Sigmoid colon (tissue), 7 donors: ENCODE results near the gene RSPRY1. TPM values are rescaled to one million over a fixed set of nuclear protein-coding genes. Genes with fewer than 3 reads are reported as not detected.

Experiments
- DNase-seq: peaks from one replicate; pipeline ENCODE4 v3.0.0-alpha.2; 2019
- H3K27ac ChIP-seq, 4 donors: fragments of 200-600 bp; sonication (generic); one replicate each; pipeline ENCODE4 v1.5.1; 2016 to 2019; ENCODE audit warnings: mild to moderate bottlenecking in 1 of 4
- H3K27me3 ChIP-seq, 3 donors: fragments of 200-600 bp; sonication (generic); one replicate each; pipeline ENCODE4 v1.5.1; 2019; ENCODE audit warnings: mild to moderate bottlenecking in 1 of 3
- H3K36me3 ChIP-seq, 4 donors: fragments of 200-600 bp; sonication (generic); one replicate each; pipeline ENCODE4 v1.5.1; 2016 to 2019
- H3K4me1 ChIP-seq, 4 donors: fragments of 200-600 bp; sonication (generic); one replicate each; pipeline ENCODE4 v1.5.1; 2017 to 2019
- H3K4me3 ChIP-seq, 4 donors: fragments of 200-600 bp; sonication (generic); one replicate each; pipeline ENCODE4 v1.5.1; 2017 to 2019; ENCODE audit warnings: mild to moderate bottlenecking in 2 of 4, moderate library complexity in 1 of 4
- H3K9me3 ChIP-seq, 4 donors: fragments of 200-600 bp in 3 of 4; sonication (generic) in 3 of 4; one replicate each; pipeline versions ENCODE4 v1.5.1 to v1.6.1; 2013 to 2019
- EP300 ChIP-seq, 4 donors: sonication (generic); formaldehyde crosslinking; IDR thresholded peaks; one replicate each; pipeline ENCODE4 v1.6.1; 2017; ENCODE audit warnings: antibody characterized with exemption in 4 of 4
- POLR2A ChIP-seq, 2 donors: fragments of 450-650 bp; IDR thresholded peaks; one replicate each; pipeline ENCODE4 v1.6.1; 2016; ENCODE audit warnings: antibody characterized with exemption in 2 of 2, mild to moderate bottlenecking in 2 of 2, moderate library complexity in 2 of 2
- POLR2AphosphoS5 ChIP-seq, 4 donors: sonication (generic); formaldehyde crosslinking; IDR thresholded peaks; one replicate each; pipeline ENCODE4 v1.6.1; 2017; ENCODE audit warnings: antibody characterized with exemption in 4 of 4
- WGBS, 2 donors: extraction: QIAGEN DNeasy Blood & Tissue Kit; methylation state at CpG; one replicate each; pipeline ENCODE4 v1.1.7; 2013; 5-methylcytosine and 5-hydroxymethylcytosine counted together
- intact Hi-C: fragments of 100-400 bp; cut with DNase I; formaldehyde crosslinking; loops from one replicate; pipeline ENCODE4 v1.15.1; 2023
- polyA plus RNA-seq, 3 donors: library from polyadenylated mRNA; stranded (reverse); fragments of 200-250 nt; gene quantifications; one replicate each; pipeline ENCODE4 v1.2.3, GENCODE V29; 2013
- total RNA-seq, 4 donors: library from RNA; depleted of rRNA; stranded (reverse); fragments of >200 nt; gene quantifications; one replicate each; pipeline ENCODE4 v1.1.0, GENCODE V29; 2016
- TF ChIP-seq, protein P1 (sequence below), 4 experiments: fragments of 450-650 bp in 3 of 4; fragments of 200-600 bp in 1 of 4; IDR thresholded peaks; one replicate each; pipeline ENCODE4 v1.5.1; 2016 to 2019; ENCODE audit warnings: antibody characterized with exemption in 4 of 4, mild to moderate bottlenecking in 3 of 4, moderate library complexity in 2 of 4
- donor health status: healthy with polysubstance abuse.
- donor health status: Bipolar disorder and iron deficiency.
- donor health status: healthy.

The RSPRY1 gene
- total and polyA plus RNA-seq, 7 donors = 12.6 to 42.7 (median 30.6) TPM

DNA sequence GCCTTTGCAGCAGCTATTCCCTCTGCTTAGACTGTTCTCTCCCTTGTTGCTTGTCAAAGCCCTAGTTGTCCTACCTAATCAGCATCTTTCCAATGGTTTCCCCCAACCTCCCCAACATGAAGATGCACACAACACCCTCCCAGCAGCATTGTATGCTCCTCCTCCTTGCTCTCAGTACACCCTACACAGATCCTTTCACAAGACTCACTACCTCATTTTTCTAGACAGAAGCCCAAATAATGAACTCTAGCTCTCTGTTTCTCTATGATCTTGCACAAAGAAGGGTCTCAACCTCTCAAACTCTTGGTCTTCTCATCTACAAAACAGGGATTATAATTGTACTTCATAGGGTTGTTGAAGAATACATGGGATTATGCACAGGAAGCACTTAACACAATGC, 19.7 kb upstream of the RSPRY1 start:
- no peak overlapping the region for H3K4me3 ChIP-seq
- intact Hi-C loops = no loop called here
- H3K27ac ChIP-seq = no peak overlapping the region
- TF ChIP-seq POLR2A (IDR thresholded peaks at IDR 0.05) = no peak
- TF ChIP-seq EP300 (IDR thresholded peaks at IDR 0.05) = no peak
- TF ChIP-seq, protein P1, sequence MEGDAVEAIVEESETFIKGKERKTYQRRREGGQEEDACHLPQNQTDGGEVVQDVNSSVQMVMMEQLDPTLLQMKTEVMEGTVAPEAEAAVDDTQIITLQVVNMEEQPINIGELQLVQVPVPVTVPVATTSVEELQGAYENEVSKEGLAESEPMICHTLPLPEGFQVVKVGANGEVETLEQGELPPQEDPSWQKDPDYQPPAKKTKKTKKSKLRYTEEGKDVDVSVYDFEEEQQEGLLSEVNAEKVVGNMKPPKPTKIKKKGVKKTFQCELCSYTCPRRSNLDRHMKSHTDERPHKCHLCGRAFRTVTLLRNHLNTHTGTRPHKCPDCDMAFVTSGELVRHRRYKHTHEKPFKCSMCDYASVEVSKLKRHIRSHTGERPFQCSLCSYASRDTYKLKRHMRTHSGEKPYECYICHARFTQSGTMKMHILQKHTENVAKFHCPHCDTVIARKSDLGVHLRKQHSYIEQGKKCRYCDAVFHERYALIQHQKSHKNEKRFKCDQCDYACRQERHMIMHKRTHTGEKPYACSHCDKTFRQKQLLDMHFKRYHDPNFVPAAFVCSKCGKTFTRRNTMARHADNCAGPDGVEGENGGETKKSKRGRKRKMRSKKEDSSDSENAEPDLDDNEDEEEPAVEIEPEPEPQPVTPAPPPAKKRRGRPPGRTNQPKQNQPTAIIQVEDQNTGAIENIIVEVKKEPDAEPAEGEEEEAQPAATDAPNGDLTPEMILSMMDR (IDR thresholded peaks at IDR 0.05) = no peak
- no peak for TF ChIP-seq POLR2AphosphoS5 (IDR thresholded peaks at IDR 0.05)
- no peaks in the 10 kb centered on the region for H3K27me3 ChIP-seq
- peaks cover 0 to 9% (median 3%) of the 10 kb centered on the region in 4 donors for H3K4me1 ChIP-seq
- no peak for DNase-seq
- H3K36me3 ChIP-seq = peaks cover 8 to 86% (median 47%) of the 10 kb centered on the region in 4 donors
- H3K9me3 ChIP-seq = no peaks in the 10 kb centered on the region

DNA sequence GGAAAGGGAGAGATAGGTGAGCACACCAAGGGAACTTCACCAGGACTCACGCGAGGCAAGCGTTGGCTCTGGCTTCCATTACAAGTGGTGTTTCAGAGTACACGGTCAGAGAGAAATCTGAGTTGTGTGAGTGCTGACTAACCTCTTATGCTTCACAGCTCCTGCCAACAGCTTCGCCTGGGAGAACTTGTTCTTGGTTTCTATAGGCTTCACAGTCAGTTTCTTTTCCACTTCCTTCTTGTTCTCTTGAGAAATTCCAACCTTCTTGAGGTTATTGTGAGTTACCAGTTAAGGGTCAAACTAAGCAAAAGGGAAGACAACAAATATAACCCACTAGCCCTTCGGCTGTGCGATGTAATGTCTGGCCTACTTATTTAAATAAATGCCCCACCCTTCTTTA, 19.2 kb upstream of the RSPRY1 start:
- Histone ChIP-seq H3K4me1 (peaks cover 0 to 9% (median 3%) of the 10 kb centered on the region in 4 donors), H3K9me3 (no peaks in the 10 kb centered on the region), H3K36me3 (peaks cover 8 to 86% (median 52%) of the 10 kb centered on the region in 4 donors), H3K27ac (no peak overlapping the region), H3K27me3 (no peaks in the 10 kb centered on the region), H3K4me3 (no peak overlapping the region)
- DNase-seq = peak; percentile 53
- TF ChIP-seq, protein P1 (IDR thresholded peaks at IDR 0.05) = no peak
- no peak for TF ChIP-seq EP300 (IDR thresholded peaks at IDR 0.05)
- no peak for TF ChIP-seq POLR2A (IDR thresholded peaks at IDR 0.05)
- TF ChIP-seq POLR2AphosphoS5 (IDR thresholded peaks at IDR 0.05) = no peak
- intact Hi-C loops = no loop called here
- 77 to 81% methylated on average over 7 of the region's 7 CpGs for WGBS, 2 donors

- Histone ChIP-seq H3K36me3 (peaks cover 8 to 86% (median 56%) of the 10 kb centered on the region in 4 donors), H3K4me3 (no peak overlapping the region), H3K27me3 (no peaks in the 10 kb centered on the region), H3K4me1 (peaks cover 0 to 9% (median 3%) of the 10 kb centered on the region in 4 donors), H3K9me3 (no peaks in the 10 kb centered on the region), H3K27ac (no peak overlapping the region)
- no peak for DNase-seq
- 81 to 84% methylated on average over 3 of the region's 3 CpGs for WGBS, 2 donors
- intact Hi-C loops = no loop called here
- no peak for TF ChIP-seq POLR2A (IDR thresholded peaks at IDR 0.05)
- no peak for TF ChIP-seq POLR2AphosphoS5 (IDR thresholded peaks at IDR 0.05)
- TF ChIP-seq, protein P1 (IDR thresholded peaks at IDR 0.05) = no peak
- no peak for TF ChIP-seq EP300 (IDR thresholded peaks at IDR 0.05)
These were observed 18.6 kb upstream of the RSPRY1 start for GRCh38 chr16:57167538-57167937.

- TF ChIP-seq POLR2AphosphoS5 (IDR thresholded peaks at IDR 0.05) = no peak
- TF ChIP-seq, protein P1 (IDR thresholded peaks at IDR 0.05) = peak in 2 of 4 experiments; percentile 40 to 45
- no peak overlapping the region for H3K27ac ChIP-seq
- peaks cover 8 to 86% (median 57%) of the 10 kb centered on the region in 4 donors for H3K36me3 ChIP-seq
- peak; percentile 33 for DNase-seq
- H3K9me3 ChIP-seq = no peaks in the 10 kb centered on the region
- no peak overlapping the region for H3K4me3 ChIP-seq
- WGBS, 2 donors = 10 to 14% methylated on average over 4 of the region's 4 CpGs
- H3K27me3 ChIP-seq = no peaks in the 10 kb centered on the region
- intact Hi-C loops = loop anchor here (1.0 kb wide), 1 partner anchor 84 kb away; no protein-coding TSS in a partner anchor
- H3K4me1 ChIP-seq = peaks cover 0 to 9% (median 3%) of the 10 kb centered on the region in 4 donors
These were observed 18.2 kb upstream of the RSPRY1 start for GRCh38 chr16:57167953-57168352.

- TF ChIP-seq POLR2A (IDR thresholded peaks at IDR 0.05) (no peak), EP300 (IDR thresholded peaks at IDR 0.05) (no peak), POLR2AphosphoS5 (IDR thresholded peaks at IDR 0.05) (no peak)
- TF ChIP-seq, protein P1 (IDR thresholded peaks at IDR 0.05) = no peak
- peaks cover 8 to 80% (median 49%) of the 10 kb centered on the region in 4 donors for H3K36me3 ChIP-seq
- no peak overlapping the region for H3K27ac ChIP-seq
- intact Hi-C loops = no loop called here
- DNase-seq = no peak
- peaks cover 0 to 9% (median 3%) of the 10 kb centered on the region in 4 donors for H3K4me1 ChIP-seq
- no peaks in the 10 kb centered on the region for H3K9me3 ChIP-seq
- H3K27me3 ChIP-seq = no peaks in the 10 kb centered on the region
- no peak overlapping the region for H3K4me3 ChIP-seq
These were observed 16.8 kb upstream of the RSPRY1 start for GRCh38 chr16:57169327-57169726.
